ENCODE data around the gene CAPN14. TPM values are rescaled to one million over a fixed set of nuclear protein-coding genes. Genes with fewer than 3 reads are reported as not detected.

The CAPN14 gene
- total RNA-seq = 0.11 and 0.13 TPM in 2 replicates

GRCh38 chr2:31217465-31218200, at the start of gene CAPN14:
CAPN14 (minus strand) TSS chr2:31217515; CDS start chr2:31205447, 12,068 bp downstream.

GRCh38 chr2:31233741-31234682, 16.7 kb upstream of the CAPN14 start, which contains the start of gene EHD3:
EHD3 (plus strand) TSS chr2:31234152; CDS start chr2:31234622, 470 bp downstream.

GRCh38 chr2:31138037-31138962, 79.0 kb downstream of the CAPN14 start, which contains the start of gene GALNT14:
GALNT14 (minus strand) TSS chr2:31138440; CDS start chr2:31138086, 354 bp downstream.

Small RNA genes within 50 kb of the gene (small RNA-seq; reads per million reads assigned to genes)
- not detected for gene RNA5SP90

Other genes starting within 250 kb of the CAPN14 start
- gene GALNT14, start 79.1 kb downstream of the CAPN14 start, total RNA-seq = 0.13 and 0.86 TPM in 2 replicates
- gene EHD3, start 16.6 kb upstream of the CAPN14 start, total RNA-seq = 10.6 and 13.3 TPM in 2 replicates
- under 0.01 and 0.43 TPM in 2 replicates for gene XDH, start 197.2 kb upstream of the CAPN14 start, total RNA-seq

Data from articular chondrocyte of knee joint (primary cell).